ENCODE results near the gene TCAP. TPM values are rescaled to one million over a fixed set of nuclear protein-coding genes. Genes with fewer than 3 reads are reported as not detected.
A peak's percentile ranks its signal among the peaks of the same experiment; 100 is the strongest.

TCAP gene
- total and polyA plus RNA-seq, 10 of the 15 experiments (the other 5 are each of a cell fraction or from before 2014, with no cell fraction given): 0.17 to 1.0 (median 0.36) TPM; not detected in 3

DNA sequence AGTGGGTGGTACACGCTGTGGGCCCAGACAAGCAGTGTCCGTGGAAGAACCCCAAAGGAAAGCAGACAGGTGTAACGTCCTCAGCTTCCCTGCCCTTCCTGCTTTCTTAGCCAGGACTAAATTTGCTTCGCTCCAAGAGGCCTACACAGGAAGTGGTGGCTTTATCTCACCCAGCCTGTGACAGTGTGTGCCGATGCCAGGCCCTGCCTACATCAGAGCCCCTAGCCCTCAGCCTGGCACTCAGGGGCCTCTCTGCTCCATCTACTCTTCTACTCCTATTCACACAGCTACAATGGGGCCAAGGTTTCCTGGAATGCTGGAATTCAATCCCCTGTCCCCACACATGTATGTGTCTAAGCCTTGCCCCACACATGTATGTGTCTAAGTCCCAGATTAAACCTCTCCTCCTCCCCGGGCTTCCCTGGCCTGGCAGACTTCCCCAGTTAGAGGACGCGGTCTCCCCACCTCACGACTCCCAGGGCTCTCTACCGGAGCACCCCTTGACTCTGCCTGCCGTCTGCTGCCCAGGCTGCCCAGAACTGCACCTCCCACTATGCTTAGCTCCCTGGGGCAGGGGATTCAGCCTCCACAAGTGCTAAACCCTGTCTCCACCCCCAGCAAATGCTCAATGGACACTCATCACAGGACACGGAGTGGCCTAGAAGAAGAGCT is 14.5 kb downstream of the TCAP start:
- POLR2A ChIA-PET: interaction anchor here (0.5 to 1.4 kb wide), 2 partner anchors 9 to 97 kb away, joined by 3 to 7 read pairs; no protein-coding TSS in a partner anchor
- intact Hi-C loops (cut with micrococcal nuclease; ENCODE audit: unreplicated experiment): no loop called here
- no peaks in the 10 kb centered on the region for H3K36me3 ChIP-seq (ENCODE audit: control insufficient read depth in 2 of 2, insufficient read depth in 2 of 2, low read length in 1 of 2)
- BruUV-seq (replicated peaks): no TSS peak
- H3K27ac ChIP-seq (ENCODE audit: control insufficient read depth, insufficient read depth): peak overlapping the region; percentile 33; the same call in 1 of the 2 replicates
- FAIRE-seq (no peak), DNase-seq (ENCODE audit: low read depth, low spot score) (no peak), ATAC-seq (peak; percentile 20; the same call in 1 of the 3 replicates)
- no peaks in the 10 kb centered on the region for H4K20me1 ChIP-seq (ENCODE audit: control insufficient read depth, insufficient read depth)
- no peaks in the 10 kb centered on the region for H3K27me3 ChIP-seq (replicated peaks in 1 of 2; ENCODE audit: control insufficient read depth in 2 of 2, insufficient read depth in 2 of 2, low read length in 1 of 2)
- no peak overlapping the region for H3K4me3 ChIP-seq
- H3K79me2 ChIP-seq (ENCODE audit: control insufficient read depth, insufficient read depth, low read length): no peaks in the 10 kb centered on the region
- H3K9me3 ChIP-seq (replicated peaks; ENCODE audit: control insufficient read depth, insufficient read depth, low read length): no peaks in the 10 kb centered on the region
- in situ Hi-C loops (cut with MboI): no loop called here
- CTCF ChIA-PET: interaction anchor here (0.6 to 2.8 kb wide), 10 partner anchors 9 to 191 kb away, joined by 3 to 11 read pairs (median 5); partner anchors contain the start of gene MIEN1
- SMC1A ChIA-PET (ENCODE audit: uncharacterized antibody, unreplicated experiment): interaction anchor here (0.9 kb wide), 1 partner anchor 114 kb away, joined by 3 read pairs; no protein-coding TSS in a partner anchor
- WGBS (ENCODE audit: insufficient coverage, insufficient replicate concordance, low lambda C conversion rate, missing lambda C conversion rate): 55% methylated on average over 12 of the region's 12 CpGs
- RAD21 ChIA-PET (ENCODE audit: unreplicated experiment): interaction anchor here (0.7 kb wide), 1 partner anchor 41 kb away, joined by 3 read pairs; no protein-coding TSS in a partner anchor
- no peak overlapping the region for H3K4me2 ChIP-seq (ENCODE audit: control insufficient read depth, insufficient read depth)
- peaks cover 45% of the 10 kb centered on the region for H3K4me1 ChIP-seq (ENCODE audit: control insufficient read depth, insufficient read depth, low read length)
- H3K9ac ChIP-seq (ENCODE audit: control insufficient read depth, insufficient read depth, low read length): no peak overlapping the region; the same call in 1 of the 2 replicates
- H2AFZ ChIP-seq (ENCODE audit: control insufficient read depth, low read depth, low read length): peak overlapping the region; percentile 81
- TF ChIP-seq CHD1 (IDR thresholded peaks at IDR 0.05; ENCODE audit: low read depth, low read length) (no peak), E2F4 (IDR thresholded peaks at IDR 0.05; ENCODE audit: low read depth, low read length) (no peak), IRF4 (IDR thresholded peaks at IDR 0.05; ENCODE audit: low read depth, low read length) (no peak), SUPT20H (IDR thresholded peaks at IDR 0.05; ENCODE audit: borderline replicate concordance, control insufficient read depth, low read depth, low read length) (no peak), GATAD2B (conservative IDR thresholded peaks at IDR 0.05; ENCODE audit: low read depth) (no peak), RELB (IDR thresholded peaks at IDR 0.05; ENCODE audit: low read depth) (no peak), NKRF (conservative IDR thresholded peaks at IDR 0.05) (no peak), IKZF1 (conservative IDR thresholded peaks at IDR 0.05) (peak; percentile 47; the same call in 1 of the 2 replicates), PML (IDR thresholded peaks at IDR 0.05; ENCODE audit: low read length) (no peak), SP1 (IDR thresholded peaks at IDR 0.05; ENCODE audit: low read depth, low read length) (no peak), RAD21 (IDR thresholded peaks at IDR 0.05; ENCODE audit: insufficient read depth, low read depth, low read length) (no peak), SPI1 (IDR thresholded peaks at IDR 0.05; ENCODE audit: borderline replicate concordance, insufficient read depth, low read depth, low read length) (0 out of 2 replicates have a peak, but pooled peaks have one; percentile 5), CREB1 (IDR thresholded peaks at IDR 0.05; ENCODE audit: low read depth) (no peak), ZBED1 (IDR thresholded peaks at IDR 0.05; ENCODE audit: borderline replicate concordance) (no peak), TCF12 (IDR thresholded peaks at IDR 0.05; ENCODE audit: low read depth, low read length) (no peak)
- TF ChIP-seq, protein P1, sequence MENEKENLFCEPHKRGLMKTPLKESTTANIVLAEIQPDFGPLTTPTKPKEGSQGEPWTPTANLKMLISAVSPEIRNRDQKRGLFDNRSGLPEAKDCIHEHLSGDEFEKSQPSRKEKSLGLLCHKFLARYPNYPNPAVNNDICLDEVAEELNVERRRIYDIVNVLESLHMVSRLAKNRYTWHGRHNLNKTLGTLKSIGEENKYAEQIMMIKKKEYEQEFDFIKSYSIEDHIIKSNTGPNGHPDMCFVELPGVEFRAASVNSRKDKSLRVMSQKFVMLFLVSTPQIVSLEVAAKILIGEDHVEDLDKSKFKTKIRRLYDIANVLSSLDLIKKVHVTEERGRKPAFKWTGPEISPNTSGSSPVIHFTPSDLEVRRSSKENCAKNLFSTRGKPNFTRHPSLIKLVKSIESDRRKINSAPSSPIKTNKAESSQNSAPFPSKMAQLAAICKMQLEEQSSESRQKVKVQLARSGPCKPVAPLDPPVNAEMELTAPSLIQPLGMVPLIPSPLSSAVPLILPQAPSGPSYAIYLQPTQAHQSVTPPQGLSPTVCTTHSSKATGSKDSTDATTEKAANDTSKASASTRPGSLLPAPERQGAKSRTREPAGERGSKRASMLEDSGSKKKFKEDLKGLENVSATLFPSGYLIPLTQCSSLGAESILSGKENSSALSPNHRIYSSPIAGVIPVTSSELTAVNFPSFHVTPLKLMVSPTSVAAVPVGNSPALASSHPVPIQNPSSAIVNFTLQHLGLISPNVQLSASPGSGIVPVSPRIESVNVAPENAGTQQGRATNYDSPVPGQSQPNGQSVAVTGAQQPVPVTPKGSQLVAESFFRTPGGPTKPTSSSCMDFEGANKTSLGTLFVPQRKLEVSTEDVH (IDR thresholded peaks at IDR 0.05; ENCODE audit: low read depth, partially characterized antibody): no peak
